H9 (cell line): ENCODE measurements around the gene VAMP2. TPM values are rescaled to one million over a fixed set of nuclear protein-coding genes. Genes with fewer than 3 reads are reported as not detected.

Experiments used
- DNase-seq: peaks from one replicate; pipeline ENCODE4 v3.0.0-alpha.2; 2017
- H2AFZ ChIP-seq: one replicate; pipeline ENCODE4 v1.6.1; 2013; ENCODE audit warnings: mild to moderate bottlenecking, low read length, control low read depth, moderate library complexity
- H2AK5ac ChIP-seq: 2 replicates; pipeline ENCODE4 v1.6.1; 2013; ENCODE audit warnings: low read length, control low read depth, mixed read lengths; ENCODE audit not compliant: insufficient read length
- H2BK120ac ChIP-seq: one replicate; pipeline ENCODE4 v1.6.1; 2013; ENCODE audit warnings: low read depth, mild to moderate bottlenecking, low read length, control low read depth, inconsistent platforms; ENCODE audit not compliant: poor library complexity, severe bottlenecking
- H2BK12ac ChIP-seq: 2 replicates; pipeline ENCODE4 v1.6.1; 2013; ENCODE audit warnings: low read length, control low read depth, mixed read lengths, low read depth; ENCODE audit not compliant: insufficient read length
- H2BK15ac ChIP-seq: 2 replicates; pipeline ENCODE4 v1.6.1; 2013; ENCODE audit warnings: low read depth, low read length, control low read depth
- H2BK20ac ChIP-seq: one replicate; pipeline ENCODE4 v1.6.1; 2013; ENCODE audit warnings: low read depth, mild to moderate bottlenecking, low read length, control low read depth, inconsistent platforms; ENCODE audit not compliant: poor library complexity, severe bottlenecking
- H2BK5ac ChIP-seq: 2 replicates; pipeline ENCODE4 v1.6.1; 2013; ENCODE audit warnings: low read length, control low read depth, mixed read lengths; ENCODE audit not compliant: insufficient read length
- H3K14ac ChIP-seq: 2 replicates; pipeline ENCODE4 v1.6.1; 2013; ENCODE audit warnings: low read length, control low read depth; ENCODE audit not compliant: insufficient read depth
- H3K18ac ChIP-seq: 2 replicates; pipeline ENCODE4 v1.6.1; 2013; ENCODE audit warnings: low read depth, mild to moderate bottlenecking, mixed read lengths, low read length, control low read depth; ENCODE audit not compliant: insufficient read length
- H3K23ac ChIP-seq: 2 replicates; pipeline ENCODE4 v1.6.1; 2013; ENCODE audit warnings: low read length, control low read depth, mixed read lengths, low read depth; ENCODE audit not compliant: insufficient read length
- H3K23me2 ChIP-seq: 2 replicates; pipeline ENCODE4 v1.6.1; 2013; ENCODE audit warnings: low read depth, mild to moderate bottlenecking, mixed read lengths, low read length, control low read depth; ENCODE audit not compliant: insufficient read length, poor library complexity, severe bottlenecking
- H3K27ac ChIP-seq: 2 replicates; pipeline ENCODE4 v1.5.1; 2013; ENCODE audit warnings: low read length, control low read depth, mixed read lengths, low read depth; ENCODE audit not compliant: insufficient read length
- H3K27me3 ChIP-seq: 2 replicates; pipeline ENCODE4 v1.6.1; 2013; ENCODE audit warnings: low read length, control low read depth, inconsistent platforms; ENCODE audit not compliant: insufficient read depth
- H3K4ac ChIP-seq: 2 replicates; pipeline ENCODE4 v1.6.1; 2013; ENCODE audit warnings: low read depth, mild to moderate bottlenecking, control low read depth, inconsistent platforms, low read length, moderate library complexity
- H3K4me1 ChIP-seq: 2 replicates; pipeline ENCODE4 v1.6.1; 2013; ENCODE audit warnings: low read length, control low read depth, inconsistent platforms; ENCODE audit not compliant: insufficient read depth
- H3K4me2 ChIP-seq: 2 replicates; pipeline ENCODE4 v1.6.1; 2013; ENCODE audit warnings: low read length, control low read depth, mixed read lengths; ENCODE audit not compliant: insufficient read length, insufficient read depth
- H3K56ac ChIP-seq: 2 replicates; pipeline ENCODE4 v1.6.1; 2013; ENCODE audit warnings: low read depth, mild to moderate bottlenecking, mixed read lengths, low read length, control low read depth; ENCODE audit not compliant: insufficient read length
- H3K79me1 ChIP-seq: 2 replicates; pipeline ENCODE4 v1.6.1; 2013; ENCODE audit warnings: low read depth, mild to moderate bottlenecking, moderate library complexity, low read length, control low read depth, inconsistent platforms; ENCODE audit not compliant: insufficient read depth, poor library complexity, severe bottlenecking
- H3K79me2 ChIP-seq: 2 replicates; pipeline ENCODE4 v1.6.1; 2013; ENCODE audit warnings: low read length, control low read depth, inconsistent platforms; ENCODE audit not compliant: insufficient read depth
- H3K9ac ChIP-seq: 2 replicates; pipeline ENCODE4 v1.6.1; 2013; ENCODE audit warnings: low read length, control low read depth, mixed read lengths; ENCODE audit not compliant: insufficient read length; ENCODE audit errors: extremely low read depth
- H3K9me3 ChIP-seq: one replicate; pipeline ENCODE4 v1.6.1; 2013; ENCODE audit warnings: low read depth, low read length, inconsistent platforms; ENCODE audit not compliant: control insufficient read depth
- H3T11ph ChIP-seq: one replicate; pipeline ENCODE4 v1.6.1; 2013; ENCODE audit warnings: mild to moderate bottlenecking, low read length, control low read depth, inconsistent platforms
- H4K20me1 ChIP-seq: one replicate; pipeline ENCODE4 v1.6.1; 2013; ENCODE audit not compliant: control insufficient read depth, insufficient read length, insufficient read depth
- H4K5ac ChIP-seq: 2 replicates; pipeline ENCODE4 v1.6.1; 2013; ENCODE audit warnings: low read depth, mild to moderate bottlenecking, mixed read lengths, low read length, control low read depth; ENCODE audit not compliant: insufficient read length
- H4K8ac ChIP-seq: replicated peaks from 2 replicates; pipeline ENCODE4 v1.6.1; 2013; ENCODE audit warnings: low read length, control low read depth, mixed read lengths, low read depth; ENCODE audit not compliant: insufficient read length
- H4K91ac ChIP-seq: 2 replicates; pipeline ENCODE4 v1.6.1; 2013; ENCODE audit warnings: low read depth, mild to moderate bottlenecking, moderate library complexity, mixed read lengths, low read length, control low read depth; ENCODE audit not compliant: insufficient read length
- H3K27ac Mint-ChIP-seq, 3 experiments: 2 replicates in 2 of 3; 3 replicates in 1 of 3; pipeline ENCODE4 v1.8.0; 2020 to 2021; ENCODE audit warnings: mixed read lengths in 3 of 3, mild to moderate bottlenecking in 1 of 3, moderate library complexity in 1 of 3
- H3K27me3 Mint-ChIP-seq: 2 replicates; pipeline ENCODE4 v1.8.0; 2021; ENCODE audit warnings: low read depth, mild to moderate bottlenecking, moderate library complexity, mixed read lengths
- H3K36me3 Mint-ChIP-seq, 3 experiments: 2 replicates in 2 of 3; 3 replicates in 1 of 3; pipeline ENCODE4 v1.8.0; 2020 to 2021; ENCODE audit warnings: low read depth in 3 of 3, mixed read lengths in 3 of 3; ENCODE audit not compliant: insufficient read depth in 1 of 3
- H3K4me1 Mint-ChIP-seq, 2 experiments: 2 replicates each; pipeline ENCODE4 v1.8.0; 2020; ENCODE audit warnings: mixed read lengths in 2 of 2
- H3K4me3 Mint-ChIP-seq, 2 experiments: 2 replicates in 1 of 2; 3 replicates in 1 of 2; pipeline ENCODE4 v1.8.0; 2020 to 2021; ENCODE audit warnings: mild to moderate bottlenecking in 2 of 2, mixed read lengths in 2 of 2, moderate library complexity in 1 of 2
- H3K9me3 Mint-ChIP-seq, 2 experiments: 2 replicates in 1 of 2; 3 replicates in 1 of 2; pipeline ENCODE4 v1.8.0; 2020; ENCODE audit warnings: mild to moderate bottlenecking in 2 of 2, mixed read lengths in 2 of 2, moderate library complexity in 1 of 2
- CTCF ChIP-seq: fragments of 200-600 bp; sonication (generic); conservative IDR thresholded peaks from 3 replicates; pipeline ENCODE4 v1.8.0; 2021; ENCODE audit warnings: antibody characterized with exemption, mild to moderate bottlenecking
- WGBS: extraction: QIAGEN DNeasy Blood & Tissue Kit; methylation state at CpG from one replicate; pipeline ENCODE4 v1.1.7; 2013; ENCODE audit warnings: missing lambda C conversion rate, low lambda C conversion rate, mixed read lengths; ENCODE audit not compliant: insufficient read length; ENCODE audit errors: extremely low coverage; 5-methylcytosine and 5-hydroxymethylcytosine counted together
- total RNA-seq: library from RNA; stranded (reverse); gene quantifications from 2 replicates; pipeline ENCODE4 v1.2.1, GENCODE V29; 2021

VAMP2 gene
- total RNA-seq, 1 experiment from 2014 or later = 22.8 TPM

GRCh38 chr17:8147141-8147804, 15.5 kb downstream of the VAMP2 start:
- WGBS = no CpG with 5 or more reads among the region's 26 CpGs
- Histone ChIP-seq H3T11ph (no peak overlapping the region), H3K56ac (no peak overlapping the region), H2AFZ (no peak overlapping the region), H2AK5ac (no peak overlapping the region), H2BK15ac (no peak overlapping the region), H4K8ac (no peak overlapping the region), H3K18ac (no peak overlapping the region), H3K27me3 (no peaks in the 10 kb centered on the region), H2BK120ac (no peak overlapping the region), H3K79me2 (no peaks in the 10 kb centered on the region), H3K4ac (no peak overlapping the region), H2BK5ac (no peak overlapping the region), H3K27ac (no peak overlapping the region), H3K9ac (no peak overlapping the region), H2BK20ac (no peak overlapping the region), H4K20me1 (no peaks in the 10 kb centered on the region), H3K4me1 (no peaks in the 10 kb centered on the region), H4K5ac (no peak overlapping the region), H4K91ac (no peak overlapping the region), H3K14ac (no peak overlapping the region), H3K23me2 (peaks cover 10% of the 10 kb centered on the region), H3K9me3 (no peaks in the 10 kb centered on the region), H2BK12ac (no peak overlapping the region), H3K4me2 (no peak overlapping the region), H3K23ac (no peak overlapping the region), H3K79me1 (peaks cover 2% of the 10 kb centered on the region)
- DNase-seq = no peak
- Mint-ChIP-seq H3K36me3 (peaks cover 35 to 65% (median 54%) of the 10 kb centered on the region in 3 experiments), H3K27me3 (no peaks in the 10 kb centered on the region; the same call in 1 of the 2 replicates), H3K27ac (peak overlapping the region in 1 of 3 experiments; percentile 44; a peak in 1 of 7 replicates), H3K4me1 (peaks cover 4 to 6% of the 10 kb centered on the region in 2 experiments), H3K4me3 (no peak overlapping the region), H3K9me3 (no peaks in the 10 kb centered on the region)
- TF ChIP-seq CTCF = no peak
